Breast epithelium (tissue), 3 donors: ENCODE measurements around the gene PIF1.

Experiments used
- CTCF ChIP-seq, 3 donors: fragments of 450-650 bp; IDR thresholded peaks; one replicate each; pipeline ENCODE4 v1.5.1; 2016 to 2017; ENCODE audit warnings: antibody characterized with exemption in 3 of 3, mild to moderate bottlenecking in 3 of 3, moderate library complexity in 3 of 3
- POLR2AphosphoS5 ChIP-seq, 3 donors: sonication (generic); formaldehyde crosslinking; IDR thresholded peaks; one replicate each; pipeline ENCODE4 v1.6.1; 2017; ENCODE audit warnings: antibody characterized with exemption in 3 of 3

DNA sequence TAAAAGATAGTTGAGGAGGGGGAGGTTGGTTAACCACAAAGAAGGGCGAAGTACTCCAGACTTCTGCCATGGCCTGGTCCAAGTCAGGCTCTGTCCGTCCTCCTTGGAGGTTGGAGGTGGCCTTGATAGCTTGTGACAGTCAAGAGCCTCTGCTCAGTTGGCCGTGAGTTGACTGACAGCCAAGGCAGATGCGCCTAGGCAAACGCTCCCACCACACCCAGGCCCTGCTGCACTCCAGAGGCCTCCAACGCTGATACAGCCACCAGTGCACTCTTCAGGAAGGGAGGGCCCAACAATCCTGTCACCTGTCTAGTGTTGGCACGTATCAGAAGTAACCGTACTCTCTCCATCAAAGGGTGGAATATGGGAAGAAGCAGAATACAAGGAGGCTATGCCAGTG, 59.4 kb downstream of the PIF1 start:
- no peak for TF ChIP-seq CTCF (IDR thresholded peaks at IDR 0.05)
- no peak for TF ChIP-seq POLR2AphosphoS5 (IDR thresholded peaks at IDR 0.05)
